Panc1 (cell line): Measurements from ENCODE around the gene XYLT1. TPM values are rescaled to one million over a fixed set of nuclear protein-coding genes. Genes with fewer than 3 reads are reported as not detected.

Experiments
- ATAC-seq: fragments of 200-7000 bp; cut with Tn5 transposase; 2 replicates; pipeline ENCODE4 v1.9.1; 2020; ENCODE audit warnings: mild to moderate bottlenecking, moderate library complexity
- BruUV-seq: library from RNA; stranded (reverse); fragments of 400-500 nt; replicated peaks from 2 replicates; lab custom pipeline; 2021; lab: Mats Ljungman, UMichigan
- CTCF ChIA-PET: fragments of 300-600 bp; sonication (Branson Sonifier 250); formaldehyde crosslinking; loops from one replicate; lab custom pipeline; 2022; ENCODE audit warnings: antibody characterized with exemption; lab: Charles Lee
- POLR2A ChIA-PET: fragments of 300-600 bp; sonication (Branson Sonifier 250); formaldehyde crosslinking; loops from one replicate; lab custom pipeline; 2022; ENCODE audit warnings: antibody characterized with exemption; lab: Charles Lee
- DNase-seq: peaks from one replicate; pipeline ENCODE4 v3.0.0-alpha.2; 2010; ENCODE audit warnings: low read depth, low spot score
- H3K27ac ChIP-seq: 2 replicates; pipeline ENCODE4 v1.5.1; 2011; ENCODE audit warnings: mild to moderate bottlenecking, low read length, inconsistent platforms
- H3K27me3 ChIP-seq: fragments of 200-500 bp; sonication (Bioruptor generic); 2 replicates; pipeline ENCODE4 v1.6.0; 2014; ENCODE audit warnings: low read length, inconsistent platforms; ENCODE audit not compliant: control insufficient read depth, insufficient read depth
- H3K36me3 ChIP-seq: fragments of 200-500 bp; sonication (Bioruptor generic); 2 replicates; pipeline ENCODE4 v1.5.1; 2014; ENCODE audit warnings: inconsistent platforms, mild to moderate bottlenecking, low read length, moderate library complexity; ENCODE audit not compliant: control insufficient read depth, insufficient read depth
- H3K4me1 ChIP-seq: 2 replicates; pipeline ENCODE4 v1.5.1; 2011; ENCODE audit warnings: inconsistent platforms, mild to moderate bottlenecking, low read length, moderate library complexity; ENCODE audit not compliant: control insufficient read depth, insufficient read depth
- H3K4me3 ChIP-seq, 2 experiments: 2 replicates each; pipeline ENCODE4 v1.5.1; 2011 to 2012; ENCODE audit warnings: low read depth in 2 of 2, low read length in 2 of 2, mild to moderate bottlenecking in 2 of 2, inconsistent platforms in 1 of 2, moderate library complexity in 1 of 2
- H3K9me3 ChIP-seq: fragments of 200-500 bp; sonication (Bioruptor generic); 2 replicates; pipeline ENCODE4 v1.5.1; 2014; ENCODE audit warnings: low read depth, mild to moderate bottlenecking, inconsistent platforms, low read length, moderate library complexity; ENCODE audit not compliant: control insufficient read depth, insufficient read depth
- CTCF ChIP-seq: fragments of 450-650 bp; IDR thresholded peaks from 2 replicates; pipeline ENCODE4 v1.5.1; 2017; ENCODE audit warnings: mild to moderate bottlenecking
- POLR2AphosphoS5 ChIP-seq: IDR thresholded peaks from 2 replicates; pipeline ENCODE4 v1.6.1; 2012; ENCODE audit warnings: mild to moderate bottlenecking, low read depth, low read length, moderate library complexity
- SIN3A ChIP-seq: IDR thresholded peaks from 2 replicates; pipeline ENCODE4 v1.6.1; 2012; ENCODE audit warnings: low read depth, mild to moderate bottlenecking, low read length, moderate library complexity, borderline replicate concordance; ENCODE audit not compliant: insufficient read depth
- TCF7L2 ChIP-seq: IDR thresholded peaks from 2 replicates; pipeline ENCODE4 v1.6.1; 2011; ENCODE audit warnings: mild to moderate bottlenecking, low read depth, low read length, inconsistent platforms
- in situ Hi-C: cut with HindIII; loops from 2 replicates; pipeline ENCODE4 v1.10.0; 2016; ENCODE audit warnings: low sequenced_read_pairs, low pct_unique_long_range_greater_than_20kb
- intact Hi-C: fragments of 100-400 bp; cut with micrococcal nuclease; formaldehyde crosslinking; loops from one replicate; pipeline ENCODE4 v1.10.0; 2022; ENCODE audit not compliant: unreplicated experiment
- total RNA-seq: library from RNA; stranded (reverse); gene quantifications from one replicate; pipeline ENCODE4 v1.2.1, GENCODE V29; 2021; ENCODE audit not compliant: unreplicated experiment
- TF ChIP-seq, protein P1 (sequence below), 2 experiments: IDR thresholded peaks; 2 replicates each; pipeline ENCODE4 v1.6.1; 2011 to 2012; ENCODE audit warnings: low read depth in 2 of 2, control low read depth in 1 of 2, low read length in 1 of 2, mild to moderate bottlenecking in 1 of 2, moderate library complexity in 1 of 2; ENCODE audit not compliant: insufficient read depth in 1 of 2

Gene XYLT1
- total RNA-seq, 1 experiment from 2014 or later, result 0.62 TPM

DNA sequence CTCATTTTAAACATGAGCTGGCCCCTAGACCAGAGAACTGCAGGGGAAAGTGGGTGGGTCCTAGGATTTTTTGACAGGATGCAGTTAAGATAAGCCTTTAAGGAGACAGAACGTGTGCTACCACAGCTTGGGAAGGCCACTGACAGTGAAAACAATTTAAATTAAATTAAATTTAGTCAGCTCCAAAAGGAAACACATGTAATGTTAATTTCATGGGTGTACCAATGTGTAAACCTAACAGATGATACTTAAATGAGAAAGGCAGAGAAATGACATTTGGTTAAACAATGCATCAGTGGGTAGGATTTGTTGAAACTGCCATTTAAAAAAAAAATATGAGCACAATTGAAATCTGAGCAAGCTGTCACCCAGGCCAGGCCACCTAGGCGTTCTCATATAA lies 250.8 kb downstream of the XYLT1 start:
- Histone ChIP-seq H3K4me1 (no peaks in the 10 kb centered on the region), H3K4me3 (no peak overlapping the region), H3K27ac (no peak overlapping the region), H3K9me3 (no peaks in the 10 kb centered on the region), H3K27me3 (peaks cover 8% of the 10 kb centered on the region; the same call in 1 of the 2 replicates), H3K36me3 (no peaks in the 10 kb centered on the region)
- ChIA-PET POLR2A (no interaction called here), CTCF (no interaction called here)
- in situ Hi-C loops (no loop called here), intact Hi-C loops (no loop called here)
- no peak for ATAC-seq
- no peak for TF ChIP-seq SIN3A
- TF ChIP-seq, protein P1, sequence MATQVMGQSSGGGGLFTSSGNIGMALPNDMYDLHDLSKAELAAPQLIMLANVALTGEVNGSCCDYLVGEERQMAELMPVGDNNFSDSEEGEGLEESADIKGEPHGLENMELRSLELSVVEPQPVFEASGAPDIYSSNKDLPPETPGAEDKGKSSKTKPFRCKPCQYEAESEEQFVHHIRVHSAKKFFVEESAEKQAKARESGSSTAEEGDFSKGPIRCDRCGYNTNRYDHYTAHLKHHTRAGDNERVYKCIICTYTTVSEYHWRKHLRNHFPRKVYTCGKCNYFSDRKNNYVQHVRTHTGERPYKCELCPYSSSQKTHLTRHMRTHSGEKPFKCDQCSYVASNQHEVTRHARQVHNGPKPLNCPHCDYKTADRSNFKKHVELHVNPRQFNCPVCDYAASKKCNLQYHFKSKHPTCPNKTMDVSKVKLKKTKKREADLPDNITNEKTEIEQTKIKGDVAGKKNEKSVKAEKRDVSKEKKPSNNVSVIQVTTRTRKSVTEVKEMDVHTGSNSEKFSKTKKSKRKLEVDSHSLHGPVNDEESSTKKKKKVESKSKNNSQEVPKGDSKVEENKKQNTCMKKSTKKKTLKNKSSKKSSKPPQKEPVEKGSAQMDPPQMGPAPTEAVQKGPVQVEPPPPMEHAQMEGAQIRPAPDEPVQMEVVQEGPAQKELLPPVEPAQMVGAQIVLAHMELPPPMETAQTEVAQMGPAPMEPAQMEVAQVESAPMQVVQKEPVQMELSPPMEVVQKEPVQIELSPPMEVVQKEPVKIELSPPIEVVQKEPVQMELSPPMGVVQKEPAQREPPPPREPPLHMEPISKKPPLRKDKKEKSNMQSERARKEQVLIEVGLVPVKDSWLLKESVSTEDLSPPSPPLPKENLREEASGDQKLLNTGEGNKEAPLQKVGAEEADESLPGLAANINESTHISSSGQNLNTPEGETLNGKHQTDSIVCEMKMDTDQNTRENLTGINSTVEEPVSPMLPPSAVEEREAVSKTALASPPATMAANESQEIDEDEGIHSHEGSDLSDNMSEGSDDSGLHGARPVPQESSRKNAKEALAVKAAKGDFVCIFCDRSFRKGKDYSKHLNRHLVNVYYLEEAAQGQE (IDR thresholded peaks at IDR 0.05; ENCODE audit: insufficient read depth in 1 of 2, low read depth in 2 of 2, low read length in 1 of 2), result no peak
- no peak for TF ChIP-seq TCF7L2
- TF ChIP-seq CTCF, result no peak
- TF ChIP-seq POLR2AphosphoS5, result no peak
- no TSS peak for BruUV-seq
- no peak for DNase-seq

DNA sequence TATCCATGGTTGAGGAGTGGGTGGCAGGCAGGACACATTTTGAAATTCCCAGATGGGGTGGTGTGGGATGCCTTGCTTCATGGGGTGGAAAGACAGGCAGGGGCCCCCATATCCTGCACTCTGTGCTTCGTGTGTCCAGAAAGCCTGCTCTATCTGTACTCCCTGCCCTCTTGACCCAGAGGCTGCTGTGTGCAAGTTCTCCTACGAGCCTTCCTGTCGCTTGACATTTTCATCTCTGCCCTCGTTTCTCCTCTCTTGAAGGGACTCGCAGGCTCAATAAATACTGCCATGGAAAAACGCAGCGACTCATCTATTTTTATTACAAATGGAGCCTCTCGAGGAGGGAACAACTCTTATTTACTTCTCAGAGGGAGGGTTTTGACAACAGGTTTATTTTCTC lies 254.8 kb downstream of the XYLT1 start:
- H3K4me3 ChIP-seq, result no peak overlapping the region
- no peaks in the 10 kb centered on the region for H3K4me1 ChIP-seq
- ChIA-PET CTCF (no interaction called here), POLR2A (no interaction called here)
- no peaks in the 10 kb centered on the region for H3K9me3 ChIP-seq
- TF ChIP-seq SIN3A (no peak), CTCF (no peak), POLR2AphosphoS5 (no peak), TCF7L2 (no peak)
- TF ChIP-seq, protein P1 (IDR thresholded peaks at IDR 0.05; ENCODE audit: insufficient read depth in 1 of 2, low read depth in 2 of 2, low read length in 1 of 2), result no peak
- BruUV-seq, result no TSS peak
- H3K27me3 ChIP-seq, result peaks cover 2% of the 10 kb centered on the region; the same call in 1 of the 2 replicates
- no peak for ATAC-seq
- no peaks in the 10 kb centered on the region for H3K36me3 ChIP-seq
- intact Hi-C loops (no loop called here), in situ Hi-C loops (no loop called here)
- no peak for DNase-seq
- no peak overlapping the region for H3K27ac ChIP-seq
